Measurements from ENCODE around the gene ANXA11. TPM values are rescaled to one million over a fixed set of nuclear protein-coding genes. Genes with fewer than 3 reads are reported as not detected.

Gene ANXA11
- total RNA-seq, 2 donors from 2014 or later: 271 to 353 TPM

- no peak for TF ChIP-seq CTCF (IDR thresholded peaks at IDR 0.05)
- Histone ChIP-seq H3K9me3 (no peaks in the 10 kb centered on the region), H3K36me3 (no peaks in the 10 kb centered on the region), H3K4me3 (no peak overlapping the region), H3K27ac (peak overlapping the region; percentile 89), H3K27me3 (no peaks in the 10 kb centered on the region), H3K4me1 (peaks cover 55% of the 10 kb centered on the region), H3K9ac (ENCODE audit: low read depth in 2 of 2, low read length in 2 of 2) (peak overlapping the region; percentile 6 to 48)
- intact Hi-C loops (cut with DNase I): no loop called here
- DNase-seq: no peak
Measured at GRCh38 chr10:80194373-80195045, 10.8 kb downstream of the ANXA11 start.

- Histone ChIP-seq H3K9me3 (no peaks in the 10 kb centered on the region), H3K4me3 (no peak overlapping the region), H3K9ac (ENCODE audit: low read depth in 2 of 2, low read length in 2 of 2) (peak overlapping the region in 1 of 2 donors; percentile 78), H3K27me3 (no peaks in the 10 kb centered on the region), H3K4me1 (peaks cover 37% of the 10 kb centered on the region), H3K36me3 (no peaks in the 10 kb centered on the region), H3K27ac (peak overlapping the region; percentile 73)
- intact Hi-C loops (cut with DNase I): no loop called here
- no peak for TF ChIP-seq CTCF (IDR thresholded peaks at IDR 0.05)
- no peak for DNase-seq
Measured at GRCh38 chr10:80192553-80192952, 12.8 kb downstream of the ANXA11 start.

GRCh38 chr10:80191589-80192270 lies 13.6 kb downstream of the ANXA11 start:
- H3K27ac ChIP-seq: peak overlapping the region; percentile 73
- intact Hi-C loops (cut with DNase I): no loop called here
- no peaks in the 10 kb centered on the region for H3K9me3 ChIP-seq
- TF ChIP-seq CTCF (IDR thresholded peaks at IDR 0.05): no peak
- peak; percentile 92 for DNase-seq
- H3K27me3 ChIP-seq: no peaks in the 10 kb centered on the region
- H3K4me3 ChIP-seq: no peak overlapping the region
- peak overlapping the region in 1 of 2 donors; percentile 78 for H3K9ac ChIP-seq (ENCODE audit: low read depth in 2 of 2, low read length in 2 of 2)
- peaks cover 40% of the 10 kb centered on the region for H3K4me1 ChIP-seq
- no peaks in the 10 kb centered on the region for H3K36me3 ChIP-seq

GRCh38 chr10:80188713-80189112 lies 16.6 kb downstream of the ANXA11 start:
- H3K27ac ChIP-seq: peak overlapping the region; percentile 80
- no peak for DNase-seq

More at GRCh38 chr10:80188713-80189112, 16.6 kb downstream of the ANXA11 start:
- H3K9ac ChIP-seq (ENCODE audit: low read depth in 2 of 2, low read length in 2 of 2): peak overlapping the region in 1 of 2 donors; percentile 28
- intact Hi-C loops (cut with DNase I): no loop called here
- H3K4me1 ChIP-seq: peaks cover 25% of the 10 kb centered on the region
- H3K4me3 ChIP-seq: no peak overlapping the region
- no peaks in the 10 kb centered on the region for H3K9me3 ChIP-seq
- no peaks in the 10 kb centered on the region for H3K36me3 ChIP-seq
- H3K27me3 ChIP-seq: no peaks in the 10 kb centered on the region
- no peak for TF ChIP-seq CTCF (IDR thresholded peaks at IDR 0.05)

All from colonic mucosa (tissue), 4 donors.